Measurements from ENCODE around the gene C16orf96.
A peak's percentile ranks its signal among the peaks of the same experiment; 100 is the strongest.

The C16orf96 gene

DNA sequence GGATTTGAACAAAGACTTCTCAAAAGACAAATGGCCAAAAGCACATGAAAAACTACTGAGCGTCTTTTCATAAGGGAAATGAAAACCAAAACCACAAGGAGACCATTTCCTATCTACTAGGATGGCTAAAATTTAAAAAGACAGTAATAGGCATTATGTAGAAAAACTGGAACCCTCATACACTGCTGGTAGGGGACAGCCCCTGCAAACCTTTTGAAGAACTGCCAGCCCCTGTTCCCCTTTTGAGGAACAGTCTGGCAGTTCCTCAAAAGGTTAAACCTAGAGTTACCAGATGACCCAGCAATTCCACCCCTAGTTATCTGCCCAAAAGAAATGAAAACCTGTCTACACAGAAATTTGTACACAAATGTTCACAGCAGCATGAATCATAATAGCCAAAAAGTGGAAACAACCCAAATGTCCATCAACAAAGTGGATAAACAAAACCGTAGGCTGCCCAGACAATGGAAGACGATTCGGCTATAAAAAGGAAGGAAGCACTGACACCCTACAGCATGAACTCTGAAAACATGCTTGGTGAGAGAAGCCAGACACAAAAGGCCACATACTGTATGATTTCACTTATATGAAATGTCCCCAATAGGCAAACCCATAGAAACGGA, 40.4 kb upstream of the C16orf96 start:
- peaks cover 92% of the 10 kb centered on the region for H3K4me1 Mint-ChIP-seq (ENCODE audit: low read depth)
- intact Hi-C loops (cut with micrococcal nuclease): loop anchor here (10.0 kb wide), 1 partner anchor 149 kb away; no protein-coding TSS in a partner anchor

DNA sequence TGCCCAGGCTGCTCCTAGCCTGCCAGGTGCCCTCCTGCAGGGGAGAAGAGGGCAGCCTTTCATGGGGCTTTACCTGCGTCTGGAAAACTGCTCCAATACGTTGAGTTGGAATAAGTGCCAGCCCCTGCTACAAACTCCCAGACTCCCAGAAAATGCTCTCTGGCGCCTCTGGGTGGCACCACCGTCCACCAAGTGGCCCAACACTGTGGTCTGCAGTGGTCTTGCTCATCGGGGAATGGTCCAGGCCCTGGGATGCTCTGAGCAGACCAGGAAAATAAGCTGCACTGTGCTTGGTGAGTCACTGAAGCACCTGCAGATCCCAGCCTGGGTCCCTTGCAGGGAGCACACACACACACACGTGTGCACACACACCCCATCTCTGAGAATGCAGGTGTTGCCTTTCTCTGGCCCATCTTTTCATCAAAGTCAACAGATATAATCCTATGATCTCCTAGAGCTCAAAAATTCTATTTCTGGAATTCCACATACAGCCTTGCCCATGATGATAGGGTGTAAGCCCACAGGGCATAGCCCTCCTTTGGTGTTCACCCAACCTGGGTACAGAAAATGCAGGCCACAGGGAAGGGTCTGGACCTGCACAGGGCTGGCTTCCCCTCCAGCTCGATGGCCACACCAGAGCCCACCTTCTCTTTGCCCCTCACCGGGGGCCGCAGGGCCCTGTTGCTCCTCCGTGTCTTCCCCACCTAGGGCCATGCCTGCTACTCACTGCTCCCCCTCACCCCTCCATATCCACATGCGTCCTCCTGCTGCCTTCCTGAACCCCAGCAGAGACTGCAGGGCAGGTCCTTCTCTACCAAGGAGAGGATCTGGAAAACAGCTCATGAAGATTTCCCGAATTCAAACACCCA, 38.1 kb upstream of the C16orf96 start:
- intact Hi-C loops (cut with micrococcal nuclease): loop anchor here (10.0 kb wide), 1 partner anchor 147 kb away; no protein-coding TSS in a partner anchor
- Mint-ChIP-seq H3K27ac (no peak overlapping the region), H3K4me1 (ENCODE audit: low read depth) (peaks cover 81% of the 10 kb centered on the region), H3K9me3 (no peaks in the 10 kb centered on the region), H3K27me3 (no peaks in the 10 kb centered on the region), H3K4me3 (no peak overlapping the region), H3K36me3 (ENCODE audit: low read depth) (peaks cover 38% of the 10 kb centered on the region)

More for the DNA sequence above, 40.4 kb upstream of the C16orf96 start:
- Mint-ChIP-seq H3K4me3 (peak overlapping the region; percentile 60), H3K27me3 (no peaks in the 10 kb centered on the region), H3K27ac (peak overlapping the region; percentile 89), H3K36me3 (ENCODE audit: low read depth) (peaks cover 45% of the 10 kb centered on the region), H3K9me3 (no peaks in the 10 kb centered on the region)

DNA sequence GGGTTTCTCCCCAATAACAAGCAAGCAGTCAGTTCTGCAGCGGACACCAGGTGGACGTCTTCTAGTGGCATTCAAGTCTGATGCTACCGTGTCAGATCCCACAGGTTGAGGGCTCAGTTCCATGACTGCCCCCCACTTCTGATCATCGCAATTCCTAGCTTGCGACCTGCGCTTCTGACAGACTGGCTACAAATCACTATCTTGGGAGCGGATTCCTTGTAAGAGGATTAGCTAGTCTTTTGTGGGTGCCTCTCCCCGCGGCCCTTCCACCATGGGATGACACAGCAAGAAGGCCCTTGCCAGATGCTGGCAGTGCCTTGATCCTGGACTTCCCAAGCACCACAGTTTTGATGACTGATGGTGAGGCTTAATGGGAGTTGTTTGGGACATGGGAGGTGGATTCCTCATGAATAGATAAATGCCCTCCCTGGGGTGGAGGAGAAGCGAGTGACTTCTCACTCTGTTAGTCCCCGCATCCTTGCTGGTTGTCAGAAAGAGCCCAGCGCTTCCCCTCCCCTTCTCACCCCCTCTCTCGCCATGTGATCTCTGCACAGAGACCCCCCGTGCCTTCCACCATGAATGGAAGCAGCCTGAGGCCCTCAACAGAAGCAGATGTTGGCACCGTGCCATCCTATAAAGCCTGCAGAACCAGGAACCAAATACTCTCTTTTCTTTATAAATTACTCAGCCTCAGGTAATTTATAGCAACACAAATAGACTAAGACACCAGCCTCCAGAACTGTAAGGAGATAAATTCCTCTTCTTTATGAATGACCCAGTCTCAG, 36.7 kb upstream of the C16orf96 start:
- no peak overlapping the region for H3K4me3 Mint-ChIP-seq
- peaks cover 81% of the 10 kb centered on the region for H3K4me1 Mint-ChIP-seq (ENCODE audit: low read depth)
- H3K27me3 Mint-ChIP-seq: no peaks in the 10 kb centered on the region
- H3K36me3 Mint-ChIP-seq (ENCODE audit: low read depth): peaks cover 37% of the 10 kb centered on the region
- no peak overlapping the region for H3K27ac Mint-ChIP-seq
- H3K9me3 Mint-ChIP-seq: no peaks in the 10 kb centered on the region
- intact Hi-C loops (cut with micrococcal nuclease): loop anchor here (10.0 kb wide), 1 partner anchor 145 kb away; no protein-coding TSS in a partner anchor

DNA sequence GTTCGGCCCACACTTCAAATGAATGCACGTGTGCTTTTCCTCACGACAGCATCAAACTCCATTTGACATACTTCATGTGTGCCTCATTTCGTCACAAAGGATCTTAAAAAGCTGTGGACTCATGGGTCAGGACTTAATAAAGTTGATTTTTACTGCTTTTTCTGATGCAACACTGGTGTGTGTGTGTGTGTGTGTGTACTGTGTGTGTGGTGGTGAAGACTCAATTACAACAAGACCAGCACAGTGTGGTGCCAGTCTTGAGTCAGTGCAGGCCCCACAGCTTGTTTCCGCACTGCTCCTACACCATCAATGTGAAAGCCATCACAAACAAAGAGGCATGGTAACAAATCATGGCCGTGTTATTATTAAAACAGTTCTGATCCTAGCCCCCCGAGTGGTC, 35.2 kb upstream of the C16orf96 start:
- no peak overlapping the region for H3K27ac Mint-ChIP-seq
- intact Hi-C loops (cut with micrococcal nuclease): no loop called here
- peaks cover 78% of the 10 kb centered on the region for H3K4me1 Mint-ChIP-seq (ENCODE audit: low read depth)
- no peak overlapping the region for H3K4me3 Mint-ChIP-seq
- peaks cover 37% of the 10 kb centered on the region for H3K36me3 Mint-ChIP-seq (ENCODE audit: low read depth)
- H3K27me3 Mint-ChIP-seq: no peaks in the 10 kb centered on the region
- no peaks in the 10 kb centered on the region for H3K9me3 Mint-ChIP-seq

DNA sequence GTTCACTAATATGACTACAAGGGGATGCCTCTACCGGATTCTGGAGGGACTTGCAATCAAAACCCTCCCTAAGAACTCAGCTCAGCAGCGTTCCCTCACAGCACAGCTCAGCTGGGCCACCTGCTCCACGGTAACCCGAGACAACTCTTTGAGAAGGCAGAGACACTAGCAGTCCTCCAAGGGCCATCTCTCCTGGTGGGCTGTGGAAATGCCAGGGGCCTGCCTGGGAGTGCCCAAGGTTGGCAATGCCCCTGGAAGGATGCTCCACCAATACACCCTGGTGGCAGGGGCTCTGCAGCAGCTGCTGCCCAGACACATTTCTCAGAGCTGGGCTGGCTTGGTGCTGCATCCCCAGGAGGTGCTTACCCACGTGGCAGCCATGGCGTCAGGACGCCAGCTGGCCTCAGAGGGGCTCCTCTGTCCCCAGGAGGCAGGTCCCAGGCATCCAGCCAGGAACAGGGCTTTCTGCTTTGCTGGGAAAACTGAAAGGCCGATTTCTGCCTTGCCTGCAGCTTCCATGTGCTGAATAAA, 34.0 kb upstream of the C16orf96 start:
- peaks cover 76% of the 10 kb centered on the region for H3K4me1 Mint-ChIP-seq (ENCODE audit: low read depth)
- no peaks in the 10 kb centered on the region for H3K9me3 Mint-ChIP-seq
- H3K27ac Mint-ChIP-seq: no peak overlapping the region
- no peaks in the 10 kb centered on the region for H3K27me3 Mint-ChIP-seq
- H3K4me3 Mint-ChIP-seq: no peak overlapping the region
- intact Hi-C loops (cut with micrococcal nuclease): no loop called here
- peaks cover 37% of the 10 kb centered on the region for H3K36me3 Mint-ChIP-seq (ENCODE audit: low read depth)

DNA sequence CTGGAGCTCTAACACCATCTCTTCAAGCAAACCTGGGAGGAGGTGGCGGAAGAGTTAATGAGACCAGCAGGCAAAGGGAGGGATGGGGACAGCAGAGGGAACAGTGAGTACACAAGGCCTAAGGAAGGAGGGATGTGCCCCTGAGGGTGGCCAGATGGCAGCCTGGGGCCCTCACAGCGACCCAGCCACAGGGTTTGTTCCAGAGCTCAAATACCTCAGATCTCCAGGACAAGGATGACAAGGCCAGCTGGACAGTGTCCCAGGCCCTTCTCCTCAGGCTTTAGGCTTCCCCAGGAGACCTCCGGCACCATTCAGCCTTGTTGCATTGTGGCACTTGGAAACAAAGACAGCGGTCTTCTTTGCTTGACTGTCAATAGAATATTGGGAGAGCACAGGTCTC, 32.5 kb upstream of the C16orf96 start:
- H3K4me3 Mint-ChIP-seq: no peak overlapping the region
- intact Hi-C loops (cut with micrococcal nuclease): no loop called here

DNA sequence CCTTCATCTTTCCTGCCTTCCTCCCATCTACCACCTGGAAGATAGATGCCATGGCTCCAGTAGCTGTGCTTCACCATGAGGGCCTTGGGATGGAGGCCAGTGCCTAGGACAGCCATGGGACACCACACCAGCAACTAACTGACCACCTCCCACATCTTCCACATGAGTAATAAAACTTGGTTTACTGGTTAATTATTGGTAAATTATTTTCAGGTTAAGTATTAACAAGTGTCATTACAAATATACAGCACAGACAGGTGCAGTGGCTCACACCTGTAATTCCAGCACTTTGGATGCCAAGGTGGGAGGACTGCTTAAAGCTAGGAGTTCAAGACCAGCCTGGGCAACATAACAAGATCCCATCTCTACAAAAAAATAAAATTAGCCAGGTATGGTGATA, 31.6 kb upstream of the C16orf96 start:
- Mint-ChIP-seq H3K36me3 (ENCODE audit: low read depth) (peaks cover 30% of the 10 kb centered on the region), H3K4me1 (ENCODE audit: low read depth) (peaks cover 76% of the 10 kb centered on the region), H3K27me3 (no peaks in the 10 kb centered on the region), H3K9me3 (no peaks in the 10 kb centered on the region), H3K27ac (no peak overlapping the region), H3K4me3 (no peak overlapping the region)
- intact Hi-C loops (cut with micrococcal nuclease): no loop called here

More for the DNA sequence above, 32.5 kb upstream of the C16orf96 start:
- peaks cover 73% of the 10 kb centered on the region for H3K4me1 Mint-ChIP-seq (ENCODE audit: low read depth)
- no peaks in the 10 kb centered on the region for H3K27me3 Mint-ChIP-seq
- peaks cover 30% of the 10 kb centered on the region for H3K36me3 Mint-ChIP-seq (ENCODE audit: low read depth)
- no peaks in the 10 kb centered on the region for H3K9me3 Mint-ChIP-seq
- peak overlapping the region; percentile 67 for H3K27ac Mint-ChIP-seq

DNA sequence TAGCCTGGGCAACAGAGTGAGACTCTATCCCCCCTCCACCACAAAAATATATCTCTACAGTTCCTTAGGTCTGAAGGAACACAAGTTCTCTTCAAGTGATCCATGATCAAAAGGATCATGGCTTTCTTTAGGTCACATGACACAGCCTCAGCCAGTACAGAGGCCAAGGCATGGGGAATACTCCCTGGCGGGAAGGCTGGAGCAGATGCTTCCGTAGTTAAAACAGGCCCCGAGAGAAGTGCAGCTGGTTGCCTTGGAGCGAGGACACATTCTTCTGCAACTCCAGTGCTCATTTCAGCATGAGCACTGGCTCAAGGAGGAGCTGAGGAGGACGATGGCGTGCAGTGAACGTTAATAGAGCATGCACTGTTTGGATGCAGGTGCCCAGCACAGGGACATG, 31.1 kb upstream of the C16orf96 start:
- Mint-ChIP-seq H3K4me1 (ENCODE audit: low read depth) (peaks cover 73% of the 10 kb centered on the region), H3K4me3 (no peak overlapping the region), H3K27me3 (no peaks in the 10 kb centered on the region), H3K9me3 (no peaks in the 10 kb centered on the region), H3K36me3 (ENCODE audit: low read depth) (peaks cover 30% of the 10 kb centered on the region), H3K27ac (no peak overlapping the region)
- intact Hi-C loops (cut with micrococcal nuclease): no loop called here

DNA sequence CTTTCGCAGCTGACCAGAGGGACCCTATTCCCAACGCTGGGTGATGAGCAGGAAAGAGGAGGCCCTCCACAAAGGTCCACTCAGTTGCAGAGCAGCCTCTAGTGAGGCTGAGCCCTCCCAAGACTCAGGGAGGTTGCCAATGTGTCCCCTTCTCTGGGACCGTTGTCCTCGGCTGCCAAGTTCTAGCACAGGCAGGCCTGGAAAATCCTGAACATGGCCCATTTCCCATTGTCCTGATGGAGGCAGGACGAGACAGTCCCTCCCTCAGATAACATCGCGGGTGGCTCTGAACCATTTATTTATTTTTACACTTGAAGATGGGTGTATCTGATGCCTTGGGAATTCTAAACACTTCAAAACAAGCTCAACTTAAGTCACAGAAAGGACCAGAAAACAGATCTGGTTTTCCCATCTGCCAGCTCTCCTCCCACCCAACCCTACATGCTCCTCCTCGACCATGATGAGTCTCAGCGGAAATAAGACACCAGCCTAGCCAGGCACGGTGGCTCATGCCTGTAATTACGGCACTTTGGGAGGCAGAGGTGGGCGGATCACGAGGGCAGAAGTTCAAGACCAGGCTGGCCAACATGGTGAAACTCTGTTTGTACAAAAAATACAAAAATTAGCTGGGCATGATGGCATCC, 30.4 kb upstream of the C16orf96 start:
- Mint-ChIP-seq H3K4me1 (ENCODE audit: low read depth) (peaks cover 70% of the 10 kb centered on the region), H3K36me3 (ENCODE audit: low read depth) (peaks cover 28% of the 10 kb centered on the region), H3K4me3 (no peak overlapping the region), H3K9me3 (no peaks in the 10 kb centered on the region), H3K27ac (no peak overlapping the region), H3K27me3 (no peaks in the 10 kb centered on the region)
- intact Hi-C loops (cut with micrococcal nuclease): no loop called here

DNA sequence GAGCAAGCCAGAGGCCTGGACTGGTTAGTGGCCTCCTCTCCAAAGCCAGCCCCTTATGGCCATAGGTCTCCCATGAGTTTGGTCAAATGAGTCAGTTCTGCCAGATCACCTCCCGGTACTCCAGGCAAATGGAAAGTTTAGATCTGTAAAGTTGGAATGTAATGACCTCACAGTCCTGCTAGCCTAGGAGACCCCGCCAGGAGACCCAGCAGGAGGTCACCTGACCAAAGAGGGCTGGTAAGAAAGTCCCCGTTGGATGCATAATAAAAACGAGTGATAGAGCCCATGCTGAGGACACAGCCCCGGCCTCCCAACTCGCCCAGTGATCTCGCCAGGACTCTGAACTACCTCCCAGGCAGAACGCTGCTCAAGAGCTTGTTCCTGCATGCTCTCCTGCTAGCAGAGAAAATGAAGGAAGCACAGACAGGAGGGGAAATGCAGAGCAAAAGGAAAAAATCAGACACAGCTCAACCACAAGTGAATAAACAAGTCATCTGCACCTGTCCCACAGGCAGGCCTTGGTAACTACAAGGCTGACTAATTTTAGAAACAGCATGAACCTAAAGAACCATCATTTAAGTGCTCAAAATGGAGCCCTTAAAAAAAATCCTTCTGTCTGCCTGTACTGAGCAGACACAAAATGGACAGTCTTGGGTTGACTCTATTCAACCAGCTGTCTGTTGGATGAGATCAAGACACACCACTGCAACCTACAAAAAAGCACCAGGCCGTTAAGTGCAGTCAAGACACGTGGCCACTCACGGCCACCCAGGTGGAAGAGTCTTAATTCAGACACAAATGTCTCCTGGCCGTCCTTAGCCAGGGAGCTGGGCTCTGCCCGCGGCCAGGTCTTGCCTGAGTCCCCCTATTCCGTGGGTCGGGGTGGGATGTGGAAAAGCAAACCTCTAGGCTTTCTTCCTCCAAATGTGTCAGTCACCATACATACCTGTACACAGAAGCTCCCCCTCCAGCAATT, 26.8 kb upstream of the C16orf96 start:
- H3K9me3 Mint-ChIP-seq: no peaks in the 10 kb centered on the region
- no peaks in the 10 kb centered on the region for H3K27me3 Mint-ChIP-seq
- H3K27ac Mint-ChIP-seq: peak overlapping the region; percentile 54
- peaks cover 25% of the 10 kb centered on the region for H3K36me3 Mint-ChIP-seq (ENCODE audit: low read depth)
- intact Hi-C loops (cut with micrococcal nuclease): no loop called here
- no peak overlapping the region for H3K4me3 Mint-ChIP-seq
- H3K4me1 Mint-ChIP-seq (ENCODE audit: low read depth): peaks cover 54% of the 10 kb centered on the region

DNA sequence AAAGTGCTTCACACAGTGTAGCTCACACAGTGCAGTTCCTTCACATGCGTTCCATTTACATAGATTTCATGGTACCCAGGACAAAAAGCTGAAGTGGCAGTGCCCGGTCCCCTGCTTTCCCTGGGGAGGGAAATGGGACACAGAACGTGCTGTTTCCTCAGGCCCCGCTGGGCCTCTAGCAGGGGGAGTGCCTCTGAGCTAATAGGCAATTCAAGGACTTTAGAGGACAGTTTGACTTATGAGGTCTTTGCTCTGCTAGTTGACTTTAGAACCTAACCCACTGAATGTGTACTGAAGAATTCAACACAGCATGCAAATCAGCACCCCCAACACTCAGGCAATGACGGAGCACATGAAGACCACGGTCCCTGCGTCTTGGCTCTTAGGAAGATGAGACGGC, 24.3 kb upstream of the C16orf96 start:
- intact Hi-C loops (cut with micrococcal nuclease): no loop called here
- Mint-ChIP-seq H3K4me1 (ENCODE audit: low read depth) (peaks cover 55% of the 10 kb centered on the region), H3K4me3 (no peak overlapping the region), H3K36me3 (ENCODE audit: low read depth) (peaks cover 38% of the 10 kb centered on the region), H3K27ac (no peak overlapping the region), H3K27me3 (peaks cover 2% of the 10 kb centered on the region), H3K9me3 (no peaks in the 10 kb centered on the region)

DNA sequence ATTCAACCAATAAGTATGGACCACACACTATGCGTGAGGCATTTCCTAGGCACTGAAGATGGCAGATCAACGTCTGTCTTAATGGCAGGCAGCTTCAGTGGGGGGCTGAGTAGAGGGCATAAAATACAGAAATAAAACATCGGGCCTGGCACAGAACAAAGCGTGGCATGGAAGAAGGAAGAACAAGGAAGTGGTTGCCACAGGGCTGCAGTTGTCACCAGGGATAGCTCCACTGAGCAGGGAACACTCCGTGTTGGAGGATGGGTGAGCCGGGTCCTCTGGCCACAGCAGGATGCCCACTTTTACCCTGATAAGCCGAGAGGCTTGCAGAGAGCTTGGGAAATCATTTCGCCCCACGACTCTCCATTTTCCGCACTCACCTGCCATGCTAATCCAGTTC, 23.9 kb upstream of the C16orf96 start:
- intact Hi-C loops (cut with micrococcal nuclease): no loop called here
- Mint-ChIP-seq H3K27ac (no peak overlapping the region), H3K27me3 (peaks cover 5% of the 10 kb centered on the region), H3K9me3 (no peaks in the 10 kb centered on the region), H3K4me1 (ENCODE audit: low read depth) (peaks cover 55% of the 10 kb centered on the region), H3K4me3 (no peak overlapping the region), H3K36me3 (ENCODE audit: low read depth) (peaks cover 38% of the 10 kb centered on the region)

Measured in dendritic cell treated with granulocyte-macrophage colony-stimulating factor and Interleukin-4, amounts not matched to agents 40 ng/mL and 50 ng/mL, for 4 days (primary cell).